ENCODE data around the gene COL4A4. TPM values are rescaled to one million over a fixed set of nuclear protein-coding genes. Genes with fewer than 3 reads are reported as not detected.

The COL4A4 gene
- total RNA-seq, 1 donor from 2014 or later, result 0.05 TPM

- no peak for TF ChIP-seq CTCF (IDR thresholded peaks at IDR 0.05; ENCODE audit: partially characterized antibody, unreplicated experiment)
- H3K9me3 Mint-ChIP-seq (ENCODE audit: unreplicated experiment), result no peaks in the 10 kb centered on the region
- DNase-seq, result no peak
- no peak overlapping the region for H3K27ac Mint-ChIP-seq (ENCODE audit: unreplicated experiment)
- H3K27me3 Mint-ChIP-seq (ENCODE audit: unreplicated experiment), result peaks cover 3% of the 10 kb centered on the region
- H3K4me3 Mint-ChIP-seq (ENCODE audit: unreplicated experiment), result no peak overlapping the region
- H3K4me1 Mint-ChIP-seq (ENCODE audit: low read depth, unreplicated experiment), result no peaks in the 10 kb centered on the region
- no peaks in the 10 kb centered on the region for H3K36me3 Mint-ChIP-seq (ENCODE audit: unreplicated experiment)
These were observed 48.2 kb downstream of the COL4A4 start for GRCh38 chr2:227115761-227116160.

GRCh38 chr2:227106845-227107759 lies 56.9 kb downstream of the COL4A4 start:
- Mint-ChIP-seq H3K27me3 (ENCODE audit: unreplicated experiment) (no peaks in the 10 kb centered on the region), H3K27ac (ENCODE audit: unreplicated experiment) (peak overlapping the region; percentile 75), H3K36me3 (ENCODE audit: unreplicated experiment) (no peaks in the 10 kb centered on the region), H3K9me3 (ENCODE audit: unreplicated experiment) (no peaks in the 10 kb centered on the region), H3K4me3 (ENCODE audit: unreplicated experiment) (no peak overlapping the region), H3K4me1 (ENCODE audit: low read depth, unreplicated experiment) (peaks cover 9% of the 10 kb centered on the region)
- peak; percentile 43 for TF ChIP-seq CTCF (IDR thresholded peaks at IDR 0.05; ENCODE audit: partially characterized antibody, unreplicated experiment)
- peak; percentile 66 for DNase-seq

- Mint-ChIP-seq H3K27me3 (ENCODE audit: unreplicated experiment) (no peaks in the 10 kb centered on the region), H3K36me3 (ENCODE audit: unreplicated experiment) (no peaks in the 10 kb centered on the region), H3K4me3 (ENCODE audit: unreplicated experiment) (no peak overlapping the region), H3K27ac (ENCODE audit: unreplicated experiment) (no peak overlapping the region), H3K4me1 (ENCODE audit: low read depth, unreplicated experiment) (peaks cover 9% of the 10 kb centered on the region), H3K9me3 (ENCODE audit: unreplicated experiment) (peaks cover 2% of the 10 kb centered on the region)
- no peak for TF ChIP-seq CTCF (IDR thresholded peaks at IDR 0.05; ENCODE audit: partially characterized antibody, unreplicated experiment)
- no peak for DNase-seq
These were observed 60.4 kb downstream of the COL4A4 start for GRCh38 chr2:227103583-227103982.

- H3K27ac Mint-ChIP-seq (ENCODE audit: unreplicated experiment), result no peak overlapping the region
- no peaks in the 10 kb centered on the region for H3K36me3 Mint-ChIP-seq (ENCODE audit: unreplicated experiment)
- H3K4me1 Mint-ChIP-seq (ENCODE audit: low read depth, unreplicated experiment), result no peaks in the 10 kb centered on the region
- H3K4me3 Mint-ChIP-seq (ENCODE audit: unreplicated experiment), result no peak overlapping the region
- no peak for TF ChIP-seq CTCF (IDR thresholded peaks at IDR 0.05; ENCODE audit: partially characterized antibody, unreplicated experiment)
- peaks cover 2% of the 10 kb centered on the region for H3K27me3 Mint-ChIP-seq (ENCODE audit: unreplicated experiment)
- peaks cover 2% of the 10 kb centered on the region for H3K9me3 Mint-ChIP-seq (ENCODE audit: unreplicated experiment)
- no peak for DNase-seq
These were observed 64.7 kb downstream of the COL4A4 start for GRCh38 chr2:227099340-227099739.

- H3K27ac Mint-ChIP-seq (ENCODE audit: unreplicated experiment), result no peak overlapping the region
- no peaks in the 10 kb centered on the region for H3K4me1 Mint-ChIP-seq (ENCODE audit: low read depth, unreplicated experiment)
- no peaks in the 10 kb centered on the region for H3K36me3 Mint-ChIP-seq (ENCODE audit: unreplicated experiment)
These were observed 65.9 kb downstream of the COL4A4 start for GRCh38 chr2:227098162-227098515.

More at GRCh38 chr2:227098162-227098515, 65.9 kb downstream of the COL4A4 start:
- Mint-ChIP-seq H3K4me3 (ENCODE audit: unreplicated experiment) (no peak overlapping the region), H3K9me3 (ENCODE audit: unreplicated experiment) (peaks cover 3% of the 10 kb centered on the region), H3K27me3 (ENCODE audit: unreplicated experiment) (peaks cover 2% of the 10 kb centered on the region)
- TF ChIP-seq CTCF (IDR thresholded peaks at IDR 0.05; ENCODE audit: partially characterized antibody, unreplicated experiment), result no peak
- DNase-seq, result no peak

All from glutamatergic neuron (in vitro differentiated cells).